ENCODE data around the gene RHOB.

DNA sequence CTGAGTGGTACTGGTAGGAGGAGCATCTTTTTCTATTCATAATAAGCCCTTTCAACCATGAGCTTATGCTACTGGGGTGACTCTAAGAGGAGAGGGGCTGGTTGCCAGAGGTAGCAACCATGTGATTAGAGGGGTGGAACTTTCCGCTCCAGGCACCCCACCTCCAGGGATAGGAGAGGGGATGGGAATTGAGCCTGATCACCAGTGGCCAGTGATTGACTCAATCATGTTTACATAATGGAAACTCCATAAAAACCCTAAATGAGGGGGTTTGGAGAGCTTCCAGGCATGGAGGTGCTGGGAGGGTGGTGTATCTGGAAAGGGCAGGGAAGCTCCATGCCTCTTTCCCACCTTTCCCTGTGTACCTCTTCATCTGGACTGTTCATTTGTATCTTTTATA is 46.6 kb upstream of the RHOB start:
- TF ChIP-seq, protein P1, sequence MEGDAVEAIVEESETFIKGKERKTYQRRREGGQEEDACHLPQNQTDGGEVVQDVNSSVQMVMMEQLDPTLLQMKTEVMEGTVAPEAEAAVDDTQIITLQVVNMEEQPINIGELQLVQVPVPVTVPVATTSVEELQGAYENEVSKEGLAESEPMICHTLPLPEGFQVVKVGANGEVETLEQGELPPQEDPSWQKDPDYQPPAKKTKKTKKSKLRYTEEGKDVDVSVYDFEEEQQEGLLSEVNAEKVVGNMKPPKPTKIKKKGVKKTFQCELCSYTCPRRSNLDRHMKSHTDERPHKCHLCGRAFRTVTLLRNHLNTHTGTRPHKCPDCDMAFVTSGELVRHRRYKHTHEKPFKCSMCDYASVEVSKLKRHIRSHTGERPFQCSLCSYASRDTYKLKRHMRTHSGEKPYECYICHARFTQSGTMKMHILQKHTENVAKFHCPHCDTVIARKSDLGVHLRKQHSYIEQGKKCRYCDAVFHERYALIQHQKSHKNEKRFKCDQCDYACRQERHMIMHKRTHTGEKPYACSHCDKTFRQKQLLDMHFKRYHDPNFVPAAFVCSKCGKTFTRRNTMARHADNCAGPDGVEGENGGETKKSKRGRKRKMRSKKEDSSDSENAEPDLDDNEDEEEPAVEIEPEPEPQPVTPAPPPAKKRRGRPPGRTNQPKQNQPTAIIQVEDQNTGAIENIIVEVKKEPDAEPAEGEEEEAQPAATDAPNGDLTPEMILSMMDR (IDR thresholded peaks at IDR 0.05), result no peak
- no peak for TF ChIP-seq POLR2A (IDR thresholded peaks at IDR 0.05)
